Spleen (tissue), 7 donors: ENCODE measurements around the gene PAX7.

ENCODE experiments used
- POLR2A ChIP-seq, 3 donors: fragments of 450-650 bp; IDR thresholded peaks; one replicate each; pipeline ENCODE4 v1.5.1; 2017; ENCODE audit warnings: antibody characterized with exemption in 3 of 3, mild to moderate bottlenecking in 1 of 3
- TF ChIP-seq, protein P1 (sequence below), 11 experiments: fragments of 200-600 bp in 7 of 11; fragments of 450-650 bp in 4 of 11; sonication (generic) in 4 of 11; IDR thresholded peaks in 8 of 11; conservative IDR thresholded peaks in 3 of 11; 1 replicate in 7 of 11; 2 replicates in 4 of 11; pipeline versions ENCODE4 v1.4.0 to v1.8.0; 2016 to 2021; ENCODE audit warnings: antibody characterized with exemption in 11 of 11, inconsistent platforms in 4 of 11, mild to moderate bottlenecking in 1 of 11
- donor health status: DM: no; HTN: no; CAD: no; lungs with moderate emphysema.
- donor health status: DM: no; HTN: no; CAD: no.
- donor health status: DM: no; HTN: no; CAD: no.

DNA sequence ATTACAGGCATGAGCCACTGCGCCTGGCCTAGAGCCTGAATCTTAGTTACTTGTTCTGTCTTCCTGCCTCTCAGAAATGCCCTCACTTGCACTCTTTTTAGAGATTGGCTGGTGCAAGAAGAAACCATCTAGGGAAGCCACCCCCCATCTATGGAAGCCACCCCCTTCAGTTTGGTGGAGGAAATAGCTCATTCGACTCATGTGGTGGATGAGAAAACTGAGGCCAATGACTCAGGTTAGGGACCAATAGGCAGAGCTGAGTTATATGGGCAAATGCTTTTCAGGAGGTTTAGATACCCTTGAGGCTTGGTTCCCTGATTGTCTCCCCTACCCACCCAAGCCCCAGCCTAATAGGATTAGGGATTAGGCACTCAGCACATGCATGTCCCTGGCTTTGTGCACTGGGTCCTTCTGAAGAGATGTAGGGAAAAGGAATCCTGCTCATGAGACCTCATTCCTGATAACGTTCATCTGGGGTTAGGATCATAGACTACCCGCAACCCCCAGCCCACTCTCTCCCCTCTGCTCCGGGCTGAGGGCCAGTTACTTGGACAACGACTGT is 77.1 kb downstream of the PAX7 start:
- no peak for TF ChIP-seq POLR2A (IDR thresholded peaks at IDR 0.05)
- TF ChIP-seq, protein P1, sequence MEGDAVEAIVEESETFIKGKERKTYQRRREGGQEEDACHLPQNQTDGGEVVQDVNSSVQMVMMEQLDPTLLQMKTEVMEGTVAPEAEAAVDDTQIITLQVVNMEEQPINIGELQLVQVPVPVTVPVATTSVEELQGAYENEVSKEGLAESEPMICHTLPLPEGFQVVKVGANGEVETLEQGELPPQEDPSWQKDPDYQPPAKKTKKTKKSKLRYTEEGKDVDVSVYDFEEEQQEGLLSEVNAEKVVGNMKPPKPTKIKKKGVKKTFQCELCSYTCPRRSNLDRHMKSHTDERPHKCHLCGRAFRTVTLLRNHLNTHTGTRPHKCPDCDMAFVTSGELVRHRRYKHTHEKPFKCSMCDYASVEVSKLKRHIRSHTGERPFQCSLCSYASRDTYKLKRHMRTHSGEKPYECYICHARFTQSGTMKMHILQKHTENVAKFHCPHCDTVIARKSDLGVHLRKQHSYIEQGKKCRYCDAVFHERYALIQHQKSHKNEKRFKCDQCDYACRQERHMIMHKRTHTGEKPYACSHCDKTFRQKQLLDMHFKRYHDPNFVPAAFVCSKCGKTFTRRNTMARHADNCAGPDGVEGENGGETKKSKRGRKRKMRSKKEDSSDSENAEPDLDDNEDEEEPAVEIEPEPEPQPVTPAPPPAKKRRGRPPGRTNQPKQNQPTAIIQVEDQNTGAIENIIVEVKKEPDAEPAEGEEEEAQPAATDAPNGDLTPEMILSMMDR (IDR thresholded peaks at IDR 0.05 in 8 of 11, conservative IDR thresholded peaks at IDR 0.05 in 3 of 11): no peak
